IMR-90 (cell line): Measurements from ENCODE around the gene ATP8B3. TPM values are rescaled to one million over a fixed set of nuclear protein-coding genes. Genes with fewer than 3 reads are reported as not detected.

Experiments used
- ATAC-seq: fragments of 200-7000 bp; cut with Tn5 transposase; 2 replicates; pipeline ENCODE4 v1.9.1; 2020; ENCODE audit warnings: low read depth, mild to moderate bottlenecking, moderate library complexity
- BruUV-seq: library from RNA; stranded (reverse); fragments of 400-500 nt; replicated peaks from 2 replicates; lab custom pipeline; 2021; lab: Mats Ljungman, UMichigan
- CTCF ChIA-PET: fragments of 300-600 bp; formaldehyde crosslinking; extraction: SDS; loops from one replicate; lab custom pipeline; 2021; ENCODE audit warnings: antibody characterized with exemption; lab: Yijun Ruan, JAX
- POLR2A ChIA-PET: fragments of 300-600 bp; sonication (Branson Sonifier 250); formaldehyde crosslinking; loops from one replicate; lab custom pipeline; 2022; ENCODE audit warnings: antibody characterized with exemption; ENCODE audit not compliant: unreplicated experiment; lab: Charles Lee
- DNase-seq: peaks from one replicate; pipeline ENCODE4 v3.0.0; 2013
- H2AFZ ChIP-seq: replicated peaks from 2 replicates; pipeline ENCODE3; 2013; ENCODE audit warnings: low read length, mild to moderate bottlenecking; ENCODE audit not compliant: poor library complexity
- H2AK5ac ChIP-seq: 2 replicates; pipeline ENCODE4 v1.6.1; 2013; ENCODE audit warnings: low read depth, low read length, inconsistent platforms
- H2AK9ac ChIP-seq: replicated peaks from 2 replicates; pipeline ENCODE3; 2013; ENCODE audit warnings: mild to moderate bottlenecking, low read depth, low read length, moderate library complexity; ENCODE audit not compliant: poor library complexity
- H2BK120ac ChIP-seq: 2 replicates; pipeline ENCODE4 v1.6.1; 2013; ENCODE audit warnings: low read depth, low read length, inconsistent platforms
- H2BK15ac ChIP-seq: 3 replicates; pipeline ENCODE4 v1.6.1; 2013; ENCODE audit warnings: low read depth, low read length, inconsistent platforms
- H2BK20ac ChIP-seq: 2 replicates; pipeline ENCODE4 v1.6.1; 2013; ENCODE audit warnings: low read depth, mild to moderate bottlenecking, inconsistent platforms, low read length, moderate library complexity
- H2BK5ac ChIP-seq: 2 replicates; pipeline ENCODE4 v1.6.1; 2013; ENCODE audit warnings: mild to moderate bottlenecking, low read depth, low read length, inconsistent platforms; ENCODE audit not compliant: poor library complexity, severe bottlenecking
- H3K14ac ChIP-seq: replicated peaks from 2 replicates; pipeline ENCODE4 v1.6.1; 2013; ENCODE audit warnings: low read depth, low read length, inconsistent platforms
- H3K18ac ChIP-seq: 2 replicates; pipeline ENCODE4 v1.6.1; 2013; ENCODE audit warnings: low read depth, low read length, control low read depth
- H3K23ac ChIP-seq: 2 replicates; pipeline ENCODE4 v1.6.1; 2013; ENCODE audit warnings: low read depth, low read length, inconsistent platforms
- H3K27ac ChIP-seq: 2 replicates; pipeline ENCODE4 v1.5.1; 2013; ENCODE audit warnings: mild to moderate bottlenecking, control low read depth, low read length; ENCODE audit not compliant: insufficient read depth
- H3K27me3 ChIP-seq: 2 replicates; pipeline ENCODE4 v1.6.1; 2013; ENCODE audit warnings: low read length; ENCODE audit not compliant: control insufficient read depth, insufficient read depth
- H3K36me3 ChIP-seq: 2 replicates; pipeline ENCODE4 v1.6.1; 2013; ENCODE audit warnings: low read length, mixed read lengths; ENCODE audit not compliant: control insufficient read depth, insufficient read depth
- H3K4ac ChIP-seq: 2 replicates; pipeline ENCODE4 v1.6.1; 2013; ENCODE audit warnings: low read depth, low read length, inconsistent platforms
- H3K4me1 ChIP-seq: 2 replicates; pipeline ENCODE4 v1.6.1; 2013; ENCODE audit warnings: low read length, mixed read lengths; ENCODE audit not compliant: control insufficient read depth, insufficient read depth
- H3K4me2 ChIP-seq: 2 replicates; pipeline ENCODE4 v1.6.1; 2013; ENCODE audit warnings: low read depth, mild to moderate bottlenecking, control low read depth, low read length, moderate library complexity
- H3K4me3 ChIP-seq: 2 replicates; pipeline ENCODE4 v1.5.1; 2013; ENCODE audit warnings: low read depth, mild to moderate bottlenecking, control low read depth, low read length, moderate library complexity; ENCODE audit not compliant: insufficient read depth
- H3K56ac ChIP-seq: 2 replicates; pipeline ENCODE4 v1.6.1; 2013; ENCODE audit warnings: low read length, inconsistent platforms; ENCODE audit not compliant: insufficient read depth; ENCODE audit errors: extremely low read depth
- H3K79me1 ChIP-seq, 2 experiments: 2 replicates each; pipeline ENCODE4 v1.6.1; 2013; ENCODE audit warnings: low read length in 2 of 2, inconsistent platforms in 1 of 2, low read depth in 1 of 2
- H3K9ac ChIP-seq: 2 replicates; pipeline ENCODE4 v1.6.1; 2013; ENCODE audit warnings: low read depth, low read length, control low read depth
- H3K9me1 ChIP-seq: 2 replicates; pipeline ENCODE4 v1.6.1; 2013; ENCODE audit warnings: low read length, inconsistent platforms; ENCODE audit not compliant: insufficient read depth
- H3K9me3 ChIP-seq: 2 replicates; pipeline ENCODE4 v1.6.1; 2013; ENCODE audit warnings: low read length; ENCODE audit not compliant: control insufficient read depth, insufficient read depth
- H4K20me1 ChIP-seq: 2 replicates; pipeline ENCODE4 v1.6.1; 2013; ENCODE audit warnings: low read length, inconsistent platforms; ENCODE audit not compliant: insufficient read depth
- H4K5ac ChIP-seq: 2 replicates; pipeline ENCODE4 v1.6.1; 2013; ENCODE audit warnings: mild to moderate bottlenecking, low read depth, low read length, control low read depth
- H4K8ac ChIP-seq, 2 experiments: 2 replicates each; pipeline ENCODE4 v1.6.1; 2013; ENCODE audit warnings: low read depth in 2 of 2, low read length in 2 of 2, control low read depth in 1 of 2, inconsistent platforms in 1 of 2
- H4K91ac ChIP-seq: 2 replicates; pipeline ENCODE4 v1.6.1; 2013; ENCODE audit warnings: low read depth, low read length, inconsistent platforms; ENCODE audit not compliant: insufficient read depth
- BHLHE40 ChIP-seq: fragments of 150-350 bp; IDR thresholded peaks from 2 replicates; pipeline ENCODE4 v1.6.1; 2016; ENCODE audit warnings: mild to moderate bottlenecking, low read depth, low read length
- CTCF ChIP-seq: conservative IDR thresholded peaks from 2 replicates; pipeline ENCODE4 v1.5.1; 2012; ENCODE audit warnings: mild to moderate bottlenecking, low read depth, low read length, improper control_type of control experiment
- MAZ ChIP-seq: IDR thresholded peaks from 2 replicates; pipeline ENCODE4 v1.6.1; 2012; ENCODE audit warnings: low read depth, mild to moderate bottlenecking, low read length, improper control_type of control experiment, moderate library complexity, borderline replicate concordance
- MXI1 ChIP-seq: IDR thresholded peaks from 2 replicates; pipeline ENCODE4 v1.6.1; 2012; ENCODE audit warnings: low read depth, mild to moderate bottlenecking, low read length, moderate library complexity, borderline replicate concordance
- POLR2A ChIP-seq: IDR thresholded peaks from 2 replicates; pipeline ENCODE4 v1.6.1; 2012; ENCODE audit warnings: mild to moderate bottlenecking, low read depth, low read length
- RFX5 ChIP-seq: IDR thresholded peaks from 2 replicates; pipeline ENCODE4 v1.8.0; 2012; ENCODE audit warnings: low read depth, mild to moderate bottlenecking, low read length, moderate library complexity
- WGBS, 2 experiments: methylation state at CpG; one replicate each; pipeline versions ENCODE4 v1.1.5 to v1.1.7; 2013; ENCODE audit warnings: missing lambda C conversion rate in 2 of 2; ENCODE audit not compliant: insufficient read length in 1 of 2; ENCODE audit errors: extremely low coverage in 2 of 2; 5-methylcytosine and 5-hydroxymethylcytosine counted together
- dilution Hi-C: fragments of 300-500 bp; cut with HindIII; formaldehyde crosslinking; loops from one replicate; pipeline ENCODE4 v1.14.3; 2018; ENCODE audit warnings: low sequenced_read_pairs; ENCODE audit not compliant: unreplicated experiment
- in situ Hi-C: fragments of 300-500 bp; cut with MboI; formaldehyde crosslinking; loops from 3 replicates; pipeline ENCODE4 v1.14.3; 2019; ENCODE audit warnings: low sequenced_read_pairs, inconsistent platforms, mixed read lengths
- intact Hi-C: fragments of 100-400 bp; cut with micrococcal nuclease; formaldehyde crosslinking; loops from 2 replicates; pipeline ENCODE4 v1.10.0; 2022
- polyA plus RNA-seq, 3 experiments: library from polyadenylated mRNA; depleted of rRNA; stranded (reverse); fragments of >200 nt; gene quantifications; 2 replicates each; pipeline ENCODE4 v1.2.3, GENCODE V29; 2012; ENCODE audit warnings: low replicate concordance in 1 of 3
- total RNA-seq: library from RNA; depleted of rRNA; stranded (reverse); fragments of >200 nt; gene quantifications from 2 replicates; pipeline ENCODE4 v1.2.3, GENCODE V29; 2012

The ATP8B3 gene
- total and polyA plus RNA-seq, 2 of the 4 experiments (the other 2 are of a cell fraction) = 1.6 to 8.1 TPM

GRCh38 chr19:1860042-1860775 is 48.1 kb upstream of the ATP8B3 start:
- H4K5ac ChIP-seq = no peak overlapping the region
- H3K9ac ChIP-seq = peak overlapping the region; percentile 84; the same call in 1 of the 2 replicates
- H3K18ac ChIP-seq = no peak overlapping the region
- H3K79me1 ChIP-seq = peaks cover 12 to 70% of the 10 kb centered on the region in 2 experiments; a peak in 3 of 4 replicates
- peaks cover 70% of the 10 kb centered on the region for H4K20me1 ChIP-seq
- POLR2A ChIA-PET = no interaction called here
- H4K91ac ChIP-seq = no peak overlapping the region
- in situ Hi-C loops = no loop called here
- H3K36me3 ChIP-seq = no peaks in the 10 kb centered on the region
- H2AK9ac ChIP-seq = peak overlapping the region; percentile 94
- H2BK20ac ChIP-seq = no peak overlapping the region
- 0% methylated on average over 7 of the region's 32 CpGs; no CpG with 5 or more reads in 1 of the 2 experiments for WGBS, 2 experiments
- ATAC-seq (no peak), DNase-seq (peak; percentile 81)
- 0 out of 2 replicates have a peak overlapping the region, but pooled peaks have one; percentile 9 for H3K27ac ChIP-seq
- no peak overlapping the region for H2BK15ac ChIP-seq
- H2BK5ac ChIP-seq = no peak overlapping the region
- H3K4me2 ChIP-seq = peak overlapping the region; percentile 77
- H4K8ac ChIP-seq = no peak overlapping the region
- H3K4me1 ChIP-seq = peaks cover 49% of the 10 kb centered on the region
- intact Hi-C loops = no loop called here
- peak overlapping the region; percentile 62; the same call in 1 of the 2 replicates for H2AK5ac ChIP-seq
- H3K4ac ChIP-seq = 0 out of 2 replicates have a peak overlapping the region, but pooled peaks have one; percentile 22
- no peaks in the 10 kb centered on the region for H3K9me3 ChIP-seq
- CTCF ChIA-PET = no interaction called here
- H3K9me1 ChIP-seq = peaks cover 7% of the 10 kb centered on the region; the same call in 1 of the 2 replicates
- no TSS peak for BruUV-seq
- 0 out of 2 replicates have a peak overlapping the region, but pooled peaks have one; percentile 23 for H3K14ac ChIP-seq
- H2AFZ ChIP-seq = peak overlapping the region; percentile 76
- H3K4me3 ChIP-seq = peak overlapping the region; percentile 13
- H3K27me3 ChIP-seq = no peaks in the 10 kb centered on the region
- H3K56ac ChIP-seq = no peak overlapping the region; the same call in 1 of the 2 replicates
- dilution Hi-C loops = no loop called here
- H3K23ac ChIP-seq = peak overlapping the region; percentile 72
- H2BK120ac ChIP-seq = no peak overlapping the region
- 0 out of 2 replicates have a peak, but pooled peaks have one; percentile 6 for TF ChIP-seq CTCF
- no peak for TF ChIP-seq BHLHE40
- peak; percentile 66 for TF ChIP-seq POLR2A
- TF ChIP-seq MXI1 = peak; percentile 57; the same call in 1 of the 2 replicates
- no peak for TF ChIP-seq RFX5
- peak; percentile 82 for TF ChIP-seq MAZ
